Measurements from ENCODE around the gene SAMD10.
"Not testable (repeated sequence)": the region's sequence is repeated elsewhere in the genome, so short reads cannot be mapped to it uniquely, and the experiment has no call there.

The SAMD10 gene

GRCh38 chr20:63940071-63940471, 39.4 kb downstream of the SAMD10 start:
- no peak for DNase-seq

GRCh38 chr20:63939061-63939935, 40.1 kb downstream of the SAMD10 start:
- peak; percentile 64 for DNase-seq

GRCh38 chr20:63937596-63937995, 41.8 kb downstream of the SAMD10 start:
- DNase-seq, result no peak

GRCh38 chr20:63935447-63935846, 44.0 kb downstream of the SAMD10 start:
- DNase-seq, result no peak

GRCh38 chr20:63934271-63935068, 45.0 kb downstream of the SAMD10 start:
- no peak for DNase-seq

- DNase-seq, result no peak
Observed at GRCh38 chr20:63933646-63934045, 45.8 kb downstream of the SAMD10 start.

GRCh38 chr20:63932606-63933160, 46.8 kb downstream of the SAMD10 start:
- no peak for DNase-seq

GRCh38 chr20:63931735-63932134, 47.7 kb downstream of the SAMD10 start:
- DNase-seq, result no peak

- no peak for DNase-seq
Observed at GRCh38 chr20:63930971-63931553, 48.4 kb downstream of the SAMD10 start.

GRCh38 chr20:63929473-63929883, 50.0 kb downstream of the SAMD10 start:
- DNase-seq, result not testable (repeated sequence)

- DNase-seq, result no peak
Observed at GRCh38 chr20:63929071-63929470, 50.4 kb downstream of the SAMD10 start.

GRCh38 chr20:63926298-63926697, 53.1 kb downstream of the SAMD10 start:
- no peak for DNase-seq

- no peak for DNase-seq
Observed at GRCh38 chr20:63924241-63924640, 55.2 kb downstream of the SAMD10 start.
